SK-N-SH treated with all-trans-retinoic acid at 6 μM for 48 hours (cell line): ENCODE results near the gene FAS.

Source experiments
- CSDC2 ChIP-seq: fragments of 250-450 bp; sonication (Bioruptor Pico); IDR thresholded peaks from 2 replicates; pipeline ENCODE4 v1.5.0; 2020; ENCODE audit warnings: mild to moderate bottlenecking, moderate library complexity
- ISL1 ChIP-seq: fragments of 250-450 bp; sonication (Bioruptor Pico); IDR thresholded peaks from 2 replicates; pipeline ENCODE4 v2.1.2; 2022; ENCODE audit warnings: mild to moderate bottlenecking, moderate library complexity
- OSR1 ChIP-seq: fragments of 250-450 bp; sonication (Bioruptor Pico); IDR thresholded peaks from 2 replicates; pipeline ENCODE4 v1.8.0; 2022; ENCODE audit warnings: moderate library complexity, mild to moderate bottlenecking, inconsistent platforms
- PATZ1 ChIP-seq: fragments of 250-450 bp; sonication (Bioruptor Pico); IDR thresholded peaks from 2 replicates; pipeline ENCODE4 v1.8.0; 2020; ENCODE audit warnings: mild to moderate bottlenecking, moderate library complexity, borderline replicate concordance
- TOX ChIP-seq: fragments of 250-450 bp; sonication (Bioruptor Pico); IDR thresholded peaks from 2 replicates; pipeline ENCODE4 v1.8.0; 2021; ENCODE audit warnings: mild to moderate bottlenecking, moderate library complexity, borderline replicate concordance

GRCh38 chr10:88974446-88975376 lies 15.9 kb upstream of the FAS start:
- TF ChIP-seq PATZ1 (CRISPR knock-in tag) (no peak), CSDC2 (no peak), ISL1 (CRISPR knock-in tag) (no peak; the same call in 1 of the 2 replicates), OSR1 (no peak), TOX (CRISPR knock-in tag) (no peak)
